ENCODE measurements around the gene CAPZB. TPM values are rescaled to one million over a fixed set of nuclear protein-coding genes. Genes with fewer than 3 reads are reported as not detected.
A peak's percentile ranks its signal among the peaks of the same experiment; 100 is the strongest.

CAPZB gene
- polyA plus RNA-seq, 3 donors: 290 to 504 (median 407) TPM

DNA sequence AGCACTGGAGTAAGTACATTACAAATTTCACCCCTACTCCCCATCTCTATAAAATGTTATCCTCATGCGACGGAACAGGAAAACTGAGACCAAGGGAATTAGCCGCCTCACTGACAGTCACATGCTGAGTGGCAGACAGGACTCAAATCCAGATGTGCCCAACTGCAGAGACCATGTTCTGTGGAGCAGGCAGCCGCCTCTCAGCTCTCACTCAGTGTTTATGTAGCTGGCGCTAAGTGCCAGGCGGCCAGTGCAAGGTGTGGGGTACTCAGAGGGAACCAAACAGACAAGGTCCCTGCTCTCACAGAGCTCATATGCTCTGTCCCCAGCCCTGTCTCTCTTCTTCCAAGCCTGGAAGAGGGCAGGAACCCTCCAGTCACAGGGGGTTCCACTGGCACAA lies 5.1 kb downstream of the CAPZB start:
- peak overlapping the region in 1 of 2 donors; percentile 92 for H3K27ac ChIP-seq (ENCODE audit: low read depth in 1 of 2, low read length in 2 of 2)
- peaks cover 100% of the 10 kb centered on the region for H3K79me2 ChIP-seq (ENCODE audit: insufficient read depth, low read length)
- Mint-ChIP-seq H3K27ac (peak overlapping the region in 3 of 7 donors; percentile 57 to 97 (median 64)), H3K9me3 (no peaks in the 10 kb centered on the region), H3K36me3 (peaks cover 20 to 43% of the 10 kb centered on the region in 2 donors), H3K27me3 (ENCODE audit: low read depth in 3 of 3) (peaks cover 0 to 4% (median 0%) of the 10 kb centered on the region in 3 donors), H3K4me3 (no peak overlapping the region), H3K4me1 (peaks cover 85% of the 10 kb centered on the region)
- no peak overlapping the region for H2AFZ ChIP-seq (ENCODE audit: insufficient read depth, low read depth, low read length, poor library complexity, severe bottlenecking)
- WGBS (ENCODE audit: insufficient coverage): 100% methylated on average over 6 of the region's 6 CpGs
- H4K20me1 ChIP-seq (ENCODE audit: insufficient read depth, low read length): peaks cover 96% of the 10 kb centered on the region
- intact Hi-C loops (cut with micrococcal nuclease): loop anchor here (5.0 kb wide), 3 partner anchors 33 to 102 kb away; no protein-coding TSS in a partner anchor
- H3K9ac ChIP-seq (ENCODE audit: insufficient read depth, low read length, poor library complexity, severe bottlenecking): no peak overlapping the region
- H3K4me1 ChIP-seq (ENCODE audit: control insufficient read depth in 1 of 2, insufficient read depth in 2 of 2, low read length in 2 of 2): peaks cover 81 to 96% of the 10 kb centered on the region in 2 donors
- no peaks in the 10 kb centered on the region for H3K27me3 ChIP-seq (ENCODE audit: control insufficient read depth in 2 of 2, insufficient read depth in 2 of 2, low read length in 2 of 2)
- no peak overlapping the region for H3K4me2 ChIP-seq (replicated peaks; ENCODE audit: extremely low read depth, low read length, poor library complexity, severe bottlenecking)
- H3K9me3 ChIP-seq (replicated peaks in 1 of 2; ENCODE audit: control insufficient read depth in 1 of 2, insufficient read depth in 1 of 2, low read length in 2 of 2): no peaks in the 10 kb centered on the region
- DNase-seq: no peak
- H3K36me3 ChIP-seq (replicated peaks in 1 of 2; ENCODE audit: control insufficient read depth in 1 of 2, insufficient read depth in 2 of 2, low read length in 2 of 2): peaks cover 3 to 45% of the 10 kb centered on the region in 2 donors
- no peak overlapping the region for H3K4me3 ChIP-seq (replicated peaks in 1 of 3; ENCODE audit: low read depth in 2 of 3, low read length in 3 of 3)
- TF ChIP-seq, protein P1, sequence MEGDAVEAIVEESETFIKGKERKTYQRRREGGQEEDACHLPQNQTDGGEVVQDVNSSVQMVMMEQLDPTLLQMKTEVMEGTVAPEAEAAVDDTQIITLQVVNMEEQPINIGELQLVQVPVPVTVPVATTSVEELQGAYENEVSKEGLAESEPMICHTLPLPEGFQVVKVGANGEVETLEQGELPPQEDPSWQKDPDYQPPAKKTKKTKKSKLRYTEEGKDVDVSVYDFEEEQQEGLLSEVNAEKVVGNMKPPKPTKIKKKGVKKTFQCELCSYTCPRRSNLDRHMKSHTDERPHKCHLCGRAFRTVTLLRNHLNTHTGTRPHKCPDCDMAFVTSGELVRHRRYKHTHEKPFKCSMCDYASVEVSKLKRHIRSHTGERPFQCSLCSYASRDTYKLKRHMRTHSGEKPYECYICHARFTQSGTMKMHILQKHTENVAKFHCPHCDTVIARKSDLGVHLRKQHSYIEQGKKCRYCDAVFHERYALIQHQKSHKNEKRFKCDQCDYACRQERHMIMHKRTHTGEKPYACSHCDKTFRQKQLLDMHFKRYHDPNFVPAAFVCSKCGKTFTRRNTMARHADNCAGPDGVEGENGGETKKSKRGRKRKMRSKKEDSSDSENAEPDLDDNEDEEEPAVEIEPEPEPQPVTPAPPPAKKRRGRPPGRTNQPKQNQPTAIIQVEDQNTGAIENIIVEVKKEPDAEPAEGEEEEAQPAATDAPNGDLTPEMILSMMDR (IDR thresholded peaks at IDR 0.05): no peak

DNA sequence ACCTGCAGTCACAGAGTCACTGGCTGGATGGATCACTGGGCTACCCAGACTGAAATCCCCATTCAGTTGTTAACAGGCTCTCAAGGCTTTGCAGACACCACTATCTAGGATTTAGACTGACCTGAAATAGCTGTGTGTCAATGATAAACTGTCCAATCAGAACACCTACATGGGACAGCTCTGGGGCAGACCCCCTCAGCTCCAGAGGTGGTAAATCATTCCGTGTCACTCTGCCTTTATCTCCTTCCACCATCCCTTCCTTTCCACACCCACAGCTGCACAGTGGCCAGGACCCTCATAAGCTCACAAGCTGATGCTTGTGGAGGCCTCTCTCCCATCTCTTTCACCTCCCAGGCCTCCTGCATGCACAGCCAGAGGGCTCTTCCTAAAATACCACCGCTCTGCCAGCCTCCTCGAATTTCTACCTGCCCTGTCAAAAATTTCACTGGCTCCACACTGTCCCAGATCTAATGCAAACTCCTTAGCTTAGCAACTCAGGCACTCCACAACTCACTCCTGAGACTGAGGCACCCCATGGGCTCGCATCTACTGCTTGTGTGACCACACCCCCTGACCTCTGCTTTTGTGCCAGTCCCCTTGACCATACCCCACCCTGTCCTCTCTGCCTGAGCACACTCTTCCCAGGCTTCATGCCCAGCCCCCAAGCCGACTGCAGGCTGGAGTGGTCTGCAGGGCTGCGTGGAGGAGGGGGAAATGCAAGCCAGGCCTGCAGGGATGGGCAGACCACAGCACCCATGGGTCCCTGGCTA lies 5.8 kb downstream of the CAPZB start:
- Histone ChIP-seq H3K4me2 (replicated peaks; ENCODE audit: extremely low read depth, low read length, poor library complexity, severe bottlenecking) (no peak overlapping the region), H4K20me1 (ENCODE audit: insufficient read depth, low read length) (peaks cover 100% of the 10 kb centered on the region), H3K36me3 (replicated peaks in 1 of 2; ENCODE audit: control insufficient read depth in 1 of 2, insufficient read depth in 2 of 2, low read length in 2 of 2) (peaks cover 5 to 53% of the 10 kb centered on the region in 2 donors), H3K27ac (ENCODE audit: low read depth in 1 of 2, low read length in 2 of 2) (peak overlapping the region; percentile 83 to 92), H3K4me1 (ENCODE audit: control insufficient read depth in 1 of 2, insufficient read depth in 2 of 2, low read length in 2 of 2) (peaks cover 80 to 94% of the 10 kb centered on the region in 2 donors), H3K4me3 (replicated peaks in 1 of 3; ENCODE audit: low read depth in 2 of 3, low read length in 3 of 3) (no peak overlapping the region), H3K9me3 (replicated peaks in 1 of 2; ENCODE audit: control insufficient read depth in 1 of 2, insufficient read depth in 1 of 2, low read length in 2 of 2) (no peaks in the 10 kb centered on the region), H3K27me3 (ENCODE audit: control insufficient read depth in 2 of 2, insufficient read depth in 2 of 2, low read length in 2 of 2) (no peaks in the 10 kb centered on the region), H3K79me2 (ENCODE audit: insufficient read depth, low read length) (peaks cover 100% of the 10 kb centered on the region), H2AFZ (ENCODE audit: insufficient read depth, low read depth, low read length, poor library complexity, severe bottlenecking) (no peak overlapping the region), H3K9ac (ENCODE audit: insufficient read depth, low read length, poor library complexity, severe bottlenecking) (no peak overlapping the region)
- intact Hi-C loops (cut with micrococcal nuclease): loop anchor here (5.0 kb wide), 5 partner anchors 32 to 103 kb away; no protein-coding TSS in a partner anchor
- peaks cover 25 to 50% of the 10 kb centered on the region in 2 donors for H3K36me3 Mint-ChIP-seq
- peaks cover 88% of the 10 kb centered on the region for H3K4me1 Mint-ChIP-seq
- peaks cover 0 to 4% (median 0%) of the 10 kb centered on the region in 3 donors for H3K27me3 Mint-ChIP-seq (ENCODE audit: low read depth in 3 of 3)
- WGBS (ENCODE audit: insufficient coverage): 57% methylated on average over 6 of the region's 6 CpGs
- peak overlapping the region; percentile 83 to 98 (median 96) for H3K27ac Mint-ChIP-seq
- DNase-seq: no peak
- H3K4me3 Mint-ChIP-seq: no peak overlapping the region
- H3K9me3 Mint-ChIP-seq: no peaks in the 10 kb centered on the region
- TF ChIP-seq, protein P1 (IDR thresholded peaks at IDR 0.05): no peak

Measured in CD14-positive monocyte (primary cell).